Stimulated activated CD4-positive, alpha-beta T cell treated with anti-CD3 and anti-CD28 coated beads, Interleukin-2, amount 100 ng/mL, for 24 hours (primary cell): Measurements from ENCODE around the gene PLEKHA5.
"Not testable (repeated sequence)": the region's sequence is repeated elsewhere in the genome, so short reads cannot be mapped to it uniquely, and the experiment has no call there.

Experiments
- DNase-seq, 2 donors: peaks; one replicate each; pipeline ENCODE4 v3.0.0-alpha.2; 2020

PLEKHA5 gene

GRCh38 chr12:19168644-19169043 lies 39.1 kb downstream of the PLEKHA5 start:
- no peak for DNase-seq

DNA sequence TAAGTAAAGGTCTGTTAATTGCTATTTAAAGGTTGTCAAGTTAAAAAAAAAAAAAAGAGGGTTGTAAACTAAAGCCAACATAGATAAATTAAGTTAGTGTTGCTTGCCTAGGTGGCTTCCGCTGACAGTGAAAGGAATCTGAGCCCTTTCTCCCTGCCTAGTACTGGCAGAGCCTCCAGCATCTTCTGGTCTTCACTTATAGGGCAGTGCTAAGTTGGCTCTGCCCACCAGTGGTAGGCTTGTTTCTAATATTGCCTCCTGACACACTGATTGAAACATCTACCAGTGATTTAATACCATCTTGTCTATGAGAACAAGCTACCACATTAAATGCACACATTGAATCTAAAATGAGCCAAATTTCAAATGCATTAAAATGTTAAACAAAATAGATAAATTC lies 39.7 kb downstream of the PLEKHA5 start:
- DNase-seq = no peak

- not testable (repeated sequence) for DNase-seq
These were observed 40.8 kb downstream of the PLEKHA5 start for GRCh38 chr12:19170286-19170685.

DNA sequence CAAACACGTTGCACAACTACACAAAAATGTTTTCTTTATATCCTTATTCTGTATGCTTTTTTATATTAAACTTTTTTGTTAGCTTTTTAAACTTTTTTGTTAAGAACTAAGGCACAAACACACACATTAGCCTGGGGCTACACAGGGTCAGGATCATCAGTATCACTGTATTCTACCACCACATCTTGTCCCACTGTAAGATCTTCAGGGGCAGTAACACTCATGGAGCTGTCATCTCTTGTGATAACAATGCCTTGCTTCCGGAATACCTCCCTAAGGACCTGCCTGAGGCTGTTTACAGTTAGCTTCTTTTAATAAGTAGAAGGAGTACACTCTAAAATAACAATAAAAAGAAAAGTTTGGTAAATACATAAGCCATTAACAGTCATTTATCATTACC lies 42.2 kb downstream of the PLEKHA5 start:
- DNase-seq = no peak

DNA sequence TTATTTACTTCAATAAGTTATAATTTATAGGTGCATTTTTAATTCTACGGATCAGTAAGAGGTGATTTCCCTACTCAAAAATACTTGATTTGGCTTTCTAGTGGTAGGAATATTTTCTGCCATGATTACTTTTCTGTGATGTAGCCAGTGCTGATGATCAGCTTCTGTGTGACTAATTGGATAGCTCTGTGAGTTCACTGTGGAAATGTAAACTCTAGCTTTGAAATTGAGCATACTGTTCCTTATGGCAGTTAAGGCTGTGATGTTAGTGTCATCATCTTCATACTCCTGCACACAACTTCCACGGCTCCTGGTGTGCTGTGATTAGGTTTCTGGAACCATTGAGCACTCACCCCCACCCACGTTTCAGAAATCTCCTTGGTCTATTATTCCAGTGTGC lies 48.2 kb downstream of the PLEKHA5 start:
- DNase-seq = no peak

DNA sequence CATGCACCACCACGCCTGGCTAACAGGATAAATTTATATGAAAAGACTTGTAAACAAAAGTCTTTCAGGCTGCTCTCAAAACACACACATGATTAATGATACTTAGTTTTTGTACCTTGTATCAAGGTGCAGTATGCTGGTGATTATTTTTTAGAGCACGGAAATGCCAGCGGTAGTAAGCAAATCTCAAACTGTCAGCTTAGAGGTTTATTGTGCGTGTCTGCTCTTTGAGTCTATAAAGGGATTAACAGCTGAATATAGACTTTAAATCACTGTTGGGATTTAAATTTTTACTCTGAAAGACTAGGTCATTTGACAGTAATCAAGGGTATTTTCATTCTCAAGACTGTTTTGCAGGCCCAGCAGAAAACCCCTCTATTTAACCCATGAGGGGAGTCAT lies 50.5 kb downstream of the PLEKHA5 start:
- no peak for DNase-seq

DNA sequence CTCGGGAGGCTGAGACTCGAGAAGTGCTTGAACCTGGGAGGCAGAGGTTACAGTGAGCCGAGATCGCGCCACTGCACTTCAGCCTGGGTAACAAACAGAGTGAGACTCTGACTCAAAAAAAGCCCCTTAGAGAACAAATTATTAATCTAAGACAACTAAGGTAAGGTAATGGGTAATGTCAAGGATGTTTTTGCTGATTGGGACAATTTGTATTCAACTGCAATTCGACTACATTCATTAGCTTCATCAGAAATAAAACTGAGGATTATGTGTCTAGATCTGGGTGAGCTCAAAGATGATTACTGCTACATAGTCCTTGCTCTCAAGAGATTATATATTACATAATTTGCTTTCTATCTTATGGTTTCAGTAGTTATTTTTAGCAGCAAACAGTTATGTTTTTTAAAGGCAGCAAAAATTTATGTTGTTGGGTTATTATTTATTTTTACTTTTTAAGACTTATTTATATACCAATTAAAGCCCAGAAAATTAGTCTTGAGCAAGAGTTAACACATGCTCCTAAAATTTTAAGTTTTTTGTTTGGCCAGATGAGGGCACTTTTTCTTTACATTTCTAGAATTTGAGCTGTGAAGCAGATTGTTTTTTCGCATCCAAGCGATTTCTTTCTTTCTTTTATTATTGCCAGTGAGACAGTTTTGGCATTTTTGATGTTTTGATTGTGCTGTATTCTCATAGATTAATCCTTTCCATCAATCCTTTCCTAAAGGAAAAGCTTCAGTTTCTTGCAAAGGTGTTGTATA lies 52.3 kb downstream of the PLEKHA5 start:
- no peak for DNase-seq

GRCh38 chr12:19183121-19183838 lies 53.7 kb downstream of the PLEKHA5 start:
- DNase-seq = no peak

- DNase-seq = no peak
These were observed 55.9 kb downstream of the PLEKHA5 start for GRCh38 chr12:19185262-19185929.

DNA sequence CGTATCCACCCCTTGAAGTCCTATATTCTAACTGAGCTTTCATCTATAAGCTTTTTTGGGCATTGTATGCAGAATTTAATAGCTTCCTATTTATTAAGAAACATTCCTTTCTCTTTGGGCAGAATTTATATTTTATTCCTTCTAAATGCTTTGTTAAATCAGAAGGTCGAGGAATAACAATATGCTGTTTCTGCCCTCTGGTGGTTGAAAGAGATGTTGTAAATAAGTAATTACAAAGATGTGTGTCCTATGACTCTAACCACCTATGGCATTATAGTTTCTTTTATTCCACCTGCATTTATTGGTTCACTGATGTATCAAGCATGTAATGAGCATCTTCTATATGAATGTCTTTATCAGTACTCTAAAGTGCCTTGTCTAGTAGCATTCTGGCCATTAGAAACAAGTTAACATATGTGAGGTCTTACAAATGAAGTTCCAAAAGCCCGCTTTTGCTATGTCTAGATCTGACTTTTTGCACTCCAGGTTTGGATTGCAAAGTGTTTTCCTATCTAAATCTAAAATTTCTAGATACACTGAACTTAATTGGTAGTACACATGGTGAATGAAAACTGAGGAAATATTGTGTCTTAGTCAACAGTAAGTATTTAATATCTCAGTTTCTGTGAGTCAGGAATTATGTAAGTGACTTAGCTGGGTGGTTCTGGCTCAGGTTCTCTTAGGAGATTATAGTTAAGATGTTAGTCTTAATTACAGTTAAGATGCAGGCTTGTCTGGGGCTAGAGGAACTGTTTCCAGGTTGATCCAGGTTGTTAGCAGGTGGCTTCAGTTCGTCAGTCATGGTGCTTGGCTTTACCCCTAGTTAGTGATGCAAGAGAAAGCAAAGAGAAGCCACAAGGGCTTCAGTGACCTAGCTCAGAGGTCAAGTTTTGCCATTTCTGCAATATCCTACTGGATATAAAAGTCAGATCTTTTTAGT lies 57.5 kb downstream of the PLEKHA5 start:
- no peak for DNase-seq

- DNase-seq = no peak
These were observed 60.0 kb downstream of the PLEKHA5 start for GRCh38 chr12:19189522-19189921.

GRCh38 chr12:19190292-19191031 lies 60.9 kb downstream of the PLEKHA5 start:
- DNase-seq = no peak

DNA sequence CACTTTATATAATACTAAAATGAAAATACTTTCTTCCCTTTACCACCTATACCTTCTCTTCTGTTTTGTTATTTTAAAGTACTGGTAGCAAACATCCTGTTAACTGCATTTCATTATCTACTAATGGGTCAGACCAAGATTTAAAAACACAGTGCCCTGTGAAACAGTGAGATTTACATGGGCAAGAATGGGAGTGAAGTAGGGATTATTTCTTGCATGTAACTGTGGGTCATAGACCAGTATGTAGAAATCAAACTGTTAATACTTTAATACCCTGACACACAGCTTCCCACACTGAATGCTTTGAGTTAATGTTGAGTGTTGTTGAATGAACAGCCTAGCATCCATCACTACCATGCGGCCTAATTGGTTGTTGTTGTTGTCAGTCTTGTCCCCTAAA lies 61.6 kb downstream of the PLEKHA5 start:
- DNase-seq = no peak

GRCh38 chr12:19191563-19191962 lies 62.0 kb downstream of the PLEKHA5 start:
- DNase-seq = no peak

GRCh38 chr12:19192710-19193109 lies 63.2 kb downstream of the PLEKHA5 start:
- DNase-seq = no peak

- no peak for DNase-seq
These were observed 65.4 kb downstream of the PLEKHA5 start for GRCh38 chr12:19194963-19195362.

DNA sequence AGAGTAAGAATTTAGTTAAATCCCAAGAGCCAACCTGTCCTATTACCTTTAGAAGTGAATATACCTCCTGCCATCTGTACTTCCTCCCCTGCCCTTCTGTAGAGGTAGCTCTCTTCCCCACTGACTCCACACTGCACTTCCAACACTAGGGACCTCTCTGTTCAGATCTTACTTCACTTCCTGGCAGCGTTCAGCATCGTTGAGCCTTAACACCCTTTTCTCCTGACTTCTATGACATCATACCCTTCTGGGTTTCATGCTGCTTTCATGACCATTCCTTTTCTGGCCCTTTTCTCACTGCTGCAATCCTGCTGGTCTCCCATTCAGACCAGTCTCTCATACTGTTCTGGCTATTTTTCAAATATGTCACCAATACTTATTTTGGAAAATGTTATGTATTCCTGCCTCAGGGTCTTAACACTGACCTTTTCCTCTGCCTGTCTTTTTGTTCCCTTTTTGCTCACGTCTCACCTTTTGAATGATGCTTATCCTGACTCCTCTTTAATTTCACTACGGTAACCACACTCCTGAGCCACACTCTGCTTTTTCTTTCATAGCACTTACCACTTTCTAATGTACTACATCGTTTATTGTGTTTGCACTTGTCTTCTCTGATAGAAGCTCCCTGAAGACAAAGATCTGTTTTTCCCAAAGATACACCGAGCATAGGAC lies 67.6 kb downstream of the PLEKHA5 start:
- DNase-seq = no peak

GRCh38 chr12:19198272-19198671 lies 68.7 kb downstream of the PLEKHA5 start:
- DNase-seq = no peak

GRCh38 chr12:19199332-19199731 lies 69.8 kb downstream of the PLEKHA5 start:
- DNase-seq = no peak

GRCh38 chr12:19200261-19200660 lies 70.7 kb downstream of the PLEKHA5 start:
- DNase-seq = no peak

DNA sequence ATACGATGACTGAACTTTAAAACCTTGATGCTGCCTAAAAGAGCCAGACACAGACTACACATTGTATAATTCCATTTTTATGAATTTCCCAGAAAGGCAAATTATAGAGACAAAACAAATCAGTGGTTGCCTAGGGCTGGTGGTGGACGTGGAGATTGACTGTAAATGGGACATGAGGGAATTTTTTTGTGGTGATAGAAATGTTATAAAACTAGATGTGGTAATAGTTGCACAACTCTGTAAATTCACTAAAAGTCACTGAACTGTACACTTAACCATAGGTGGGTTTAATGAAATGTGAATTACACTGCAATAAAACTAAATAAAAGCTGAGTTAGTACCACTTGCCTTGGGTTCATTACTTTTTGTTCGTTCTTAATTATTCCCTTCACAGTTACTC lies 72.1 kb downstream of the PLEKHA5 start:
- DNase-seq = no peak

- DNase-seq = no peak
These were observed 73.5 kb downstream of the PLEKHA5 start for GRCh38 chr12:19203013-19203412.
